Neural progenitor cell (in vitro differentiated cells): ENCODE results near the gene ZNF426. TPM values are rescaled to one million over a fixed set of nuclear protein-coding genes. Genes with fewer than 3 reads are reported as not detected.
A peak's percentile ranks its signal among the peaks of the same experiment; 100 is the strongest.

ENCODE experiments used
- DNase-seq: peaks from one replicate; pipeline ENCODE4 v3.0.0-alpha.2; 2016; ENCODE audit warnings: low spot score
- H2AFZ ChIP-seq: fragments of 200-600 bp; sonication (generic); replicated peaks from 2 replicates; pipeline ENCODE4 v1.6.1; 2016; ENCODE audit warnings: antibody characterized with exemption
- H3F3A ChIP-seq: fragments of 200-600 bp; sonication (generic); 2 replicates; pipeline ENCODE4 v1.6.1; 2016; ENCODE audit warnings: antibody characterized with exemption, low read depth
- H3K27ac ChIP-seq: fragments of 200-600 bp; sonication (generic); 2 replicates; pipeline ENCODE4 v1.5.1; 2016; ENCODE audit warnings: mild to moderate bottlenecking
- H3K27me3 ChIP-seq: fragments of 200-600 bp; sonication (generic); 2 replicates; pipeline ENCODE4 v1.6.1; 2016; ENCODE audit warnings: mild to moderate bottlenecking, moderate library complexity
- H3K36me3 ChIP-seq: fragments of 200-600 bp; sonication (generic); 2 replicates; pipeline ENCODE4 v1.5.1; 2016
- H3K4me1 ChIP-seq: fragments of 200-600 bp; sonication (generic); 2 replicates; pipeline ENCODE4 v1.6.1; 2016; ENCODE audit warnings: mixed run types
- H3K4me2 ChIP-seq: fragments of 200-600 bp; sonication (generic); 2 replicates; pipeline ENCODE4 v1.6.1; 2016
- H3K4me3 ChIP-seq: fragments of 200-600 bp; sonication (generic); 2 replicates; pipeline ENCODE4 v1.5.1; 2016
- H3K79me2 ChIP-seq: fragments of 200-600 bp; sonication (generic); 2 replicates; pipeline ENCODE4 v1.6.1; 2016; ENCODE audit warnings: low read depth
- H3K9ac ChIP-seq: fragments of 200-600 bp; sonication (generic); 2 replicates; pipeline ENCODE4 v1.6.1; 2016
- H3K9me3 ChIP-seq: fragments of 200-600 bp; sonication (generic); 2 replicates; pipeline ENCODE4 v1.5.1; 2016; ENCODE audit warnings: low read depth
- H4K20me1 ChIP-seq: fragments of 200-600 bp; sonication (generic); 2 replicates; pipeline ENCODE4 v1.6.1; 2016; ENCODE audit warnings: low read depth
- H3K27ac Mint-ChIP-seq: 3 replicates; pipeline ENCODE4 v1.8.0; 2021; ENCODE audit warnings: mixed read lengths
- H3K27me3 Mint-ChIP-seq: 2 replicates; pipeline ENCODE4 v1.8.0; 2022; ENCODE audit warnings: low read depth, mild to moderate bottlenecking, inconsistent platforms, moderate library complexity, mixed read lengths; ENCODE audit not compliant: insufficient read depth
- H3K36me3 Mint-ChIP-seq: 3 replicates; pipeline ENCODE4 v1.8.0; 2021; ENCODE audit warnings: mixed read lengths
- H3K4me1 Mint-ChIP-seq: 3 replicates; pipeline ENCODE4 v1.8.0; 2021; ENCODE audit warnings: mixed read lengths
- H3K4me3 Mint-ChIP-seq: 3 replicates; pipeline ENCODE4 v1.8.0; 2021; ENCODE audit warnings: mild to moderate bottlenecking, moderate library complexity, mixed read lengths
- H3K9me3 Mint-ChIP-seq: 3 replicates; pipeline ENCODE4 v1.8.0; 2020; ENCODE audit warnings: mixed read lengths
- CTCF ChIP-seq: fragments of 200-600 bp; sonication (generic); IDR thresholded peaks from 2 replicates; pipeline ENCODE4 v1.5.1; 2017; ENCODE audit warnings: antibody characterized with exemption, mild to moderate bottlenecking
- EZH2 ChIP-seq: fragments of 200-600 bp; sonication (generic); IDR thresholded peaks from 2 replicates; pipeline ENCODE4 v1.6.1; 2017; ENCODE audit warnings: antibody characterized with exemption, mild to moderate bottlenecking, moderate library complexity
- EZH2phosphoT487 ChIP-seq: fragments of 200-600 bp; sonication (generic); IDR thresholded peaks from 2 replicates; pipeline ENCODE4 v1.6.1; 2017; ENCODE audit warnings: antibody characterized with exemption
- total RNA-seq: library from RNA; depleted of rRNA; stranded (reverse); fragments of >200 nt; gene quantifications from 2 replicates; pipeline ENCODE4 v1.2.3, GENCODE V29; 2015; ENCODE audit warnings: low replicate concordance

The ZNF426 gene
- total RNA-seq, 1 donor from 2014 or later: 32.6 TPM

- peaks cover 44% of the 10 kb centered on the region for H3K36me3 ChIP-seq
- H3K9me3 Mint-ChIP-seq: peaks cover 77% of the 10 kb centered on the region
- no peak overlapping the region for H3K4me2 ChIP-seq
- no peaks in the 10 kb centered on the region for H3K79me2 ChIP-seq
- no peak overlapping the region for H3K27ac Mint-ChIP-seq
- no peaks in the 10 kb centered on the region for H3K4me1 Mint-ChIP-seq
- DNase-seq: no peak
- no peaks in the 10 kb centered on the region for H3K27me3 ChIP-seq
- H3K27me3 Mint-ChIP-seq: no peaks in the 10 kb centered on the region
- no peak overlapping the region for H2AFZ ChIP-seq
- peaks cover 60% of the 10 kb centered on the region for H3K36me3 Mint-ChIP-seq
- no peaks in the 10 kb centered on the region for H4K20me1 ChIP-seq
- H3K4me1 ChIP-seq: no peaks in the 10 kb centered on the region
- H3F3A ChIP-seq: peaks cover 16% of the 10 kb centered on the region
- no peak overlapping the region for H3K4me3 Mint-ChIP-seq
- peaks cover 56% of the 10 kb centered on the region for H3K9me3 ChIP-seq
- H3K9ac ChIP-seq: no peak overlapping the region
- TF ChIP-seq EZH2: no peak
- no peak for TF ChIP-seq CTCF
- no peak overlapping the region for H3K4me3 ChIP-seq
- H3K27ac ChIP-seq: no peak overlapping the region
Observed at GRCh38 chr19:9523885-9524474, 14.5 kb downstream of the ZNF426 start.

GRCh38 chr19:9507285-9507684, 31.2 kb downstream of the ZNF426 start:
- H3K27ac ChIP-seq: no peak overlapping the region
- H3K9me3 ChIP-seq: peaks cover 26% of the 10 kb centered on the region
- no peaks in the 10 kb centered on the region for H4K20me1 ChIP-seq
- no peaks in the 10 kb centered on the region for H3K4me1 ChIP-seq
- Mint-ChIP-seq H3K9me3 (peaks cover 44% of the 10 kb centered on the region), H3K27ac (no peak overlapping the region), H3K36me3 (no peaks in the 10 kb centered on the region), H3K4me1 (no peaks in the 10 kb centered on the region), H3K27me3 (peaks cover 5% of the 10 kb centered on the region), H3K4me3 (no peak overlapping the region)
- no peaks in the 10 kb centered on the region for H3K36me3 ChIP-seq
- no peak overlapping the region for H3K4me2 ChIP-seq
- H3K27me3 ChIP-seq: no peaks in the 10 kb centered on the region
- H3K4me3 ChIP-seq: no peak overlapping the region
- H3F3A ChIP-seq: no peaks in the 10 kb centered on the region
- TF ChIP-seq EZH2phosphoT487 (no peak), EZH2 (no peak), CTCF (no peak)
- H3K9ac ChIP-seq: no peak overlapping the region
- no peak overlapping the region for H2AFZ ChIP-seq
- H3K79me2 ChIP-seq: no peaks in the 10 kb centered on the region
- DNase-seq: no peak

GRCh38 chr19:9500796-9501195, 37.6 kb downstream of the ZNF426 start:
- H2AFZ ChIP-seq: no peak overlapping the region
- no peaks in the 10 kb centered on the region for H3K4me1 Mint-ChIP-seq
- H3K9me3 ChIP-seq: peaks cover 16% of the 10 kb centered on the region

DNA sequence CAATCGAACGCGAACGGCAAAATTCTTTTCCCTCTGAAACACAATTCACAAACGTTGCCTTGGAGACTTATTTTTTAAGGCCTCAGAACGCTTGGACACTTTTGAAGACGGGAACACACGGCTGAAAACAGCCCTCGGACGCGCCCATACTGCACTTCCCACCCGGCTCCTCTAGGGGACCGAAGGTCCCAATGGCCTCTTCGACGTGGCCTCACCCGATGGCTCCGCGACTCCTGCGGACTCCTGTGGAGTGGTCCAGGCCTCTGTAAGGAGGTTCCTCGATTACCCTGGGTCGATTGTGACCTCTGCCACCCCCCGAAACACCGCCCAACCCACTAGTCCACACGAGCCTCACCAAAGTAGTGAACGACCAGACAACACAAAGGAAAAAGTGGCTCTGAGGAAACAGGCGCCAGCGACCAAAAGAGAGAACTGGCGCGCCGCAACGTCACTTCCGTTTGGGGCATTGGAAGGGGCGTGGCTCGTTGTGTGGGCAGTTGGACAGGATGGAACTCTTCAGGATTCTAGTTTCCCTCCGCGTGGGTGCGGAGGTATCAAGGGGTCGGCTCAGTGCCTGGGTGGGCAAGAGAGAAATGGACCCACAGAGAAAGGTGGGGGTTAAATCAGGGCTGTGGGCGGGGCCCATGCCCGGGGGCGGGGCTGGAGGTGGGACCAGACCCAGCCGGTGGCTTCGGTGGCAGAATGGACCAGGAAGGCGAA, 40.1 kb downstream of the ZNF426 start, which contains the start of gene ZNF560:
Gene ZNF560 (minus strand): TSS at position 434 of the 720 bp plus-strand sequence. CDS start 23,303 bp downstream, outside the sequence.
- Mint-ChIP-seq H3K27me3 (no peaks in the 10 kb centered on the region), H3K27ac (no peak within 1 kb of the TSS), H3K4me3 (no peak within 1 kb of the TSS), H3K4me1 (no peaks in the 10 kb centered on the region), H3K9me3 (peaks cover 49% of the 10 kb centered on the region), H3K36me3 (no peaks in the 10 kb centered on the region)
- Histone ChIP-seq H3K27ac (no peak within 1 kb of the TSS), H3F3A (no peaks in the 10 kb centered on the region), H3K27me3 (no peaks in the 10 kb centered on the region), H3K4me2 (no peak within 1 kb of the TSS), H3K9me3 (peaks cover 13% of the 10 kb centered on the region), H3K4me3 (no peak within 1 kb of the TSS), H3K79me2 (no peaks in the 10 kb centered on the region), H2AFZ (no peak within 1 kb of the TSS), H4K20me1 (no peaks in the 10 kb centered on the region), H3K4me1 (no peaks in the 10 kb centered on the region), H3K9ac (no peak within 1 kb of the TSS), H3K36me3 (no peaks in the 10 kb centered on the region)
- TF ChIP-seq EZH2 (no peak), CTCF (peak; percentile 12)
- DNase-seq: no peak

More at GRCh38 chr19:9500796-9501195, 37.6 kb downstream of the ZNF426 start:
- Mint-ChIP-seq H3K4me3 (no peak overlapping the region), H3K27me3 (peaks cover 3% of the 10 kb centered on the region), H3K36me3 (no peaks in the 10 kb centered on the region), H3K27ac (no peak overlapping the region), H3K9me3 (peaks cover 55% of the 10 kb centered on the region)
- no peaks in the 10 kb centered on the region for H3K27me3 ChIP-seq
- no peaks in the 10 kb centered on the region for H3K79me2 ChIP-seq
- H3K4me1 ChIP-seq: no peaks in the 10 kb centered on the region
- no peak overlapping the region for H3K4me2 ChIP-seq
- DNase-seq: no peak
- no peak overlapping the region for H3K9ac ChIP-seq
- H3K27ac ChIP-seq: no peak overlapping the region
- H4K20me1 ChIP-seq: no peaks in the 10 kb centered on the region
- H3K36me3 ChIP-seq: no peaks in the 10 kb centered on the region
- no peak overlapping the region for H3K4me3 ChIP-seq
- no peaks in the 10 kb centered on the region for H3F3A ChIP-seq
- TF ChIP-seq EZH2: no peak
